SU-DHL-6 (cell line): Measurements from ENCODE around the gene SFSWAP.

ENCODE experiments used
- H2AFZ ChIP-seq: fragments of 200-600 bp; sonication (generic); 2 replicates; pipeline ENCODE4 v1.6.1; 2014; ENCODE audit warnings: low read depth, mild to moderate bottlenecking, moderate library complexity, mixed read lengths, antibody characterized with exemption, low read length; ENCODE audit not compliant: severe bottlenecking
- H3F3A ChIP-seq: fragments of 200-600 bp; shearing (Covaris generic); 2 replicates; pipeline ENCODE4 v1.6.0; 2016; ENCODE audit warnings: antibody characterized with exemption, mild to moderate bottlenecking; ENCODE audit not compliant: insufficient read depth
- H3K27ac ChIP-seq: fragments of 200-600 bp; sonication (generic); 2 replicates; pipeline ENCODE4 v1.5.1; 2016; ENCODE audit warnings: low read depth, mild to moderate bottlenecking, low read length, moderate library complexity, mixed read lengths
- H3K27me3 ChIP-seq: fragments of 200-600 bp; sonication (generic), shearing (Covaris generic); 2 replicates; pipeline ENCODE4 v1.6.0; 2014; ENCODE audit warnings: mild to moderate bottlenecking, low read length
- H3K36me3 ChIP-seq: fragments of 200-600 bp; sonication (generic); 2 replicates; pipeline ENCODE4 v1.6.1; 2014; ENCODE audit warnings: mild to moderate bottlenecking, low read length, mixed read lengths
- H3K4me2 ChIP-seq: fragments of 300-600, 200-600 bp; shearing (Covaris generic), sonication (generic); 2 replicates; pipeline ENCODE4 v1.6.0; 2014; ENCODE audit warnings: low read length, low read depth, mild to moderate bottlenecking; ENCODE audit not compliant: poor library complexity, severe bottlenecking
- H3K4me3 ChIP-seq: fragments of 200-600 bp; sonication (generic); 2 replicates; pipeline ENCODE4 v1.5.1; 2014; ENCODE audit warnings: antibody characterized with exemption, low read length, mild to moderate bottlenecking, mixed read lengths; ENCODE audit not compliant: insufficient read depth, poor library complexity, severe bottlenecking
- H3K79me2 ChIP-seq: fragments of 200-600 bp; sonication (generic); 2 replicates; pipeline ENCODE4 v1.6.1; 2014; ENCODE audit warnings: mild to moderate bottlenecking, low read length, moderate library complexity; ENCODE audit not compliant: insufficient read depth
- H3K9ac ChIP-seq: fragments of 200-600 bp; sonication (generic); 2 replicates; pipeline ENCODE4 v1.7.0; 2014; ENCODE audit warnings: mild to moderate bottlenecking, low read length
- H3K9me2 ChIP-seq: fragments of 200-600 bp; sonication (generic); replicated peaks from 2 replicates; pipeline ENCODE4 v1.6.1; 2014; ENCODE audit warnings: low read length; ENCODE audit not compliant: insufficient read depth
- H3K9me3 ChIP-seq: fragments of 200-600 bp; sonication (generic); 2 replicates; pipeline ENCODE4 v1.6.1; 2014; ENCODE audit warnings: low read length, mixed read lengths; ENCODE audit not compliant: insufficient read depth
- H4K20me1 ChIP-seq: fragments of 200-600 bp; sonication (generic); 2 replicates; pipeline ENCODE4 v1.6.1; 2014; ENCODE audit warnings: low read depth, mild to moderate bottlenecking, antibody characterized with exemption, low read length, moderate library complexity, mixed read lengths
- CTCF ChIP-seq: fragments of 200-600 bp; sonication (generic); IDR thresholded peaks from one replicate; pipeline ENCODE4 v1.5.1; 2017; ENCODE audit warnings: antibody characterized with exemption, mild to moderate bottlenecking, low read length, moderate library complexity; ENCODE audit not compliant: insufficient read depth, poor library complexity, severe bottlenecking
- EZH2phosphoT487 ChIP-seq: fragments of 200-600 bp; sonication (generic), shearing (Covaris generic); conservative IDR thresholded peaks from 2 replicates; pipeline ENCODE4 v1.6.1; 2018; ENCODE audit warnings: mild to moderate bottlenecking, antibody characterized with exemption, low read length, moderate library complexity, mixed read lengths

Gene SFSWAP

GRCh38 chr12:131773582-131774221 is 62.8 kb downstream of the SFSWAP start:
- Histone ChIP-seq H2AFZ (no peak overlapping the region), H4K20me1 (no peaks in the 10 kb centered on the region), H3K27ac (peak overlapping the region; percentile 31; the same call in 1 of the 2 replicates), H3K27me3 (no peaks in the 10 kb centered on the region), H3K79me2 (no peaks in the 10 kb centered on the region; the same call in 1 of the 2 replicates), H3K4me2 (no peak overlapping the region), H3K36me3 (peaks cover 4% of the 10 kb centered on the region; the same call in 1 of the 2 replicates), H3K9me3 (no peaks in the 10 kb centered on the region), H3K4me3 (no peak overlapping the region), H3F3A (no peaks in the 10 kb centered on the region), H3K9ac (no peak overlapping the region), H3K9me2 (no peaks in the 10 kb centered on the region)
- no peak for TF ChIP-seq EZH2phosphoT487
- TF ChIP-seq CTCF = no peak

- Histone ChIP-seq H3K9me2 (no peaks in the 10 kb centered on the region), H3K4me2 (no peak overlapping the region), H3K36me3 (peaks cover 4% of the 10 kb centered on the region; the same call in 1 of the 2 replicates), H3K9me3 (no peaks in the 10 kb centered on the region), H3F3A (no peaks in the 10 kb centered on the region), H3K4me3 (no peak overlapping the region), H3K27me3 (no peaks in the 10 kb centered on the region), H4K20me1 (no peaks in the 10 kb centered on the region), H3K9ac (no peak overlapping the region), H2AFZ (no peak overlapping the region), H3K27ac (no peak overlapping the region), H3K79me2 (no peaks in the 10 kb centered on the region; the same call in 1 of the 2 replicates)
- no peak for TF ChIP-seq CTCF
Measured at GRCh38 chr12:131774576-131775391, 63.9 kb downstream of the SFSWAP start.

GRCh38 chr12:131775392-131776236 is 64.7 kb downstream of the SFSWAP start:
- H3K9ac ChIP-seq = no peak overlapping the region
- TF ChIP-seq EZH2phosphoT487 = no peak
- no peak for TF ChIP-seq CTCF
- H3K27ac ChIP-seq = no peak overlapping the region

More at GRCh38 chr12:131775392-131776236, 64.7 kb downstream of the SFSWAP start:
- peaks cover 8% of the 10 kb centered on the region for H3K36me3 ChIP-seq
- no peaks in the 10 kb centered on the region for H3K27me3 ChIP-seq
- no peak overlapping the region for H3K4me2 ChIP-seq
- H3K9me2 ChIP-seq = no peaks in the 10 kb centered on the region
- H4K20me1 ChIP-seq = no peaks in the 10 kb centered on the region
- H3K79me2 ChIP-seq = no peaks in the 10 kb centered on the region; the same call in 1 of the 2 replicates
- H2AFZ ChIP-seq = no peak overlapping the region
- no peak overlapping the region for H3K4me3 ChIP-seq
- H3F3A ChIP-seq = no peaks in the 10 kb centered on the region
- no peaks in the 10 kb centered on the region for H3K9me3 ChIP-seq
